Stimulated activated CD4-positive, alpha-beta T cell treated with anti-CD3 and anti-CD28 coated beads, TNF-alpha, amount 100 ng/mL, for 48 hours (primary cell): Measurements from ENCODE around the gene ERF.
A peak's percentile ranks its signal among the peaks of the same experiment; 100 is the strongest.
"Not testable (repeated sequence)": the region's sequence is repeated elsewhere in the genome, so short reads cannot be mapped to it uniquely, and the experiment has no call there.

Experiments
- DNase-seq, 3 donors: peaks; one replicate each; pipeline ENCODE4 v3.0.0-alpha.2; 2020; ENCODE audit warnings: low read depth in 3 of 3

The ERF gene

DNA sequence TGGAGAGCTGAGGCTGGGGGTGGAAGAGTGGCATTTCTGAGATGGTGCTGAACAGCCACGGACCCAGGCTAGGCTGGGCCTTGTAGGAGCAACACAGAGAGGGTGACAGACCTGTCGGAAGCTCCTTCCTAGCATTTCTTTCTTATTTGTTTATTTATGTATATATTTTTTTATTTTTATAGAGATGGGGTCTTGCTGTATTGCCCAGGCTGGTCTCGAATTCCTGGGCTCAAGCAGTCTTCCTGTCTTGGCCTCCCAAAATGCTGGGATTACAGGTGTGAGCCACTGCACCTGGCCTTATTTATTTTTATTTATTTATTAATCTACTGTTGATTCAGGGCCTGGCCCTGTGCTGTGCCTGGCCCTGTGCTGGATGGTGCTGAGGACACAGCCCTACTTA lies 20.6 kb upstream of the ERF start:
- no peak for DNase-seq

DNA sequence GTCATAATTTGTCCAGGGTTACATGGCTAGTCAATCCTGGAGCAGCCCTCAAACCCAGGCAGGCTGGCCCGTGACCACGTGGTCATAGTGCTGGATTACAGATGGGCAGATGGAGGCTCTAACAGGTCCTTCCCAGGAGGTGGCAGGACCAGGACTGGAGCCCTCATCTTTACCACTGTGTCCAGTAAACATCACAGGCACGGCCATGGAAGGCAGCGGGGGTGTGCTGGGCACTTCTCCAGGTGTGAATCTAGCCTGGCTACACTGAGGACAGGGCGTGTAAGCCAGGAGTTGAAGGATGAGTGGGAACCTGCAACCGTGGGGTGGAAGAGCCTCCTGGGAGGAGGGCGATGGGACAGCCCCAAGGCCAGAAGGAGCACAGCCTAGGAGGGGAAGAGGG lies 20.2 kb upstream of the ERF start:
- DNase-seq = no peak

DNA sequence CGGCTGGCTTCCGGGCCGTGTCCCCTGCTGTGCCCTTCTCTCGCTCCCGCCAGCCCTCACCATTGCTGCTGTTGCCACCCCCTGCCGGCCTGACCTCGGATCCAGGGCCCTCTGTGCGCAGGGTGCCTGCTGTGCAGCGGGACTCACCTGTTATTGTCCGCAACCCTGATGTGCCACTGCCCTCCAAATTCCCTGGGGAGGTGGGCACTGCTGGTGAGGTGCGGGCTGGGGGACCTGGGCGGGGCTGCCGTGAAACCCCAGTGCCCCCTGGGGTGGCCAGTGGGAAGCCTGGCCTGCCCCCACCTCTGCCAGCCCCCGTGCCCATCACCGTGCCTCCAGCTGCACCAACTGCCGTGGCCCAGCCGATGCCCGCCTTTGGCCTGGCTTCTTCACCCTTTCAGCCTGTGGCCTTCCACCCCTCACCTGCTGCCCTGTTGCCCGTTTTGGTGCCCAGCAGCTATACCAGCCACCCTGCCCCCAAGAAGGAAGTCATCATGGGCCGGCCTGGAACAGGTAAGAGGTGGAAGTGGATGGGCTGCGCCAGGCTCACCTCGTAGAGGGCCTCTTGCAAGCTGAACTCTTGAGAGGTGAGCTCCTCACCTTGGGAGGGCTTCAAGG lies 19.2 kb upstream of the ERF start:
- DNase-seq = no peak

DNA sequence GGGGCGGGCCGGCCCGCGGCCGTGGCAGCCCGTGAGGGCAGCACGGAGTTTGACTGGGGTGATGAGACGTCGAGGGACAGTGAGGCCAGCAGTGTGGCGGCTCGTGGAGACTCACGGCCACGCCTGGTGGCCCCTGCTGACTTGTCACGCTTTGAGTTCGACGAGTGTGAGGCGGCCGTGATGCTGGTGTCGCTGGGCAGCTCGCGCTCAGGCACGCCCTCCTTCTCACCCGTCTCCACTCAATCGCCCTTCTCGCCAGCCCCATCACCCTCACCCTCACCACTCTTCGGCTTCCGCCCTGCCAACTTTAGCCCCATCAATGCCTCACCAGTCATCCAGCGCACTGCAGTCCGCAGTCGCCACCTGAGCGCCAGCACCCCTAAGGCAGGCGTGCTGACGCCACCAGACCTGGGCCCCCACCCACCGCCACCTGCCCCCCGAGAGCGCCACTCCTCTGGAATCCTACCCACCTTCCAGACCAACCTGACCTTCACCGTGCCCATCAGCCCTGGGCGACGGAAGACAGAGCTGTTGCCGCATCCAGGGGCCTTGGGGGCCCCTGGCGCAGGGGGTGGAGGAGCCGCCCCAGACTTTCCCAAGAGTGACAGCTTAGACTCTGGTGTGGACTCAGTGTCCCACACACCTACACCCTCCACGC lies 18.6 kb upstream of the ERF start:
- DNase-seq = no peak

DNA sequence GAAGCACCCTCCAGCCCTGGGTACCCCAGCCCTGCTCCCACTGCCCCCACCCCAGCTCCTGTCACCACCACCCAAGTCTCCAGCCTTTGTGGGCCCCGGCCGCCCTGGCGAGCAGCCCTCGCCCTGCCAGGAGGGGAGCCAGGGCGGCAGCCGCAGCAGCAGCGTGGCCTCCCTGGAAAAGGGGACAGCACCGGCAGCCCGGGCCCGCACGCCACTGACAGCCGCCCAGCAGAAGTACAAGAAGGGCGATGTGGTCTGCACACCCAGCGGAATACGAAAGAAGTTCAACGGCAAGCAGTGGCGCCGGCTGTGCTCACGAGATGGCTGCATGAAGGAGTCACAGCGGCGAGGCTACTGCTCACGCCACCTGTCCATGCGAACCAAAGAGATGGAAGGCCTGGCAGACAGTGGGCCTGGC lies 18.1 kb upstream of the ERF start:
- DNase-seq = no peak

DNA sequence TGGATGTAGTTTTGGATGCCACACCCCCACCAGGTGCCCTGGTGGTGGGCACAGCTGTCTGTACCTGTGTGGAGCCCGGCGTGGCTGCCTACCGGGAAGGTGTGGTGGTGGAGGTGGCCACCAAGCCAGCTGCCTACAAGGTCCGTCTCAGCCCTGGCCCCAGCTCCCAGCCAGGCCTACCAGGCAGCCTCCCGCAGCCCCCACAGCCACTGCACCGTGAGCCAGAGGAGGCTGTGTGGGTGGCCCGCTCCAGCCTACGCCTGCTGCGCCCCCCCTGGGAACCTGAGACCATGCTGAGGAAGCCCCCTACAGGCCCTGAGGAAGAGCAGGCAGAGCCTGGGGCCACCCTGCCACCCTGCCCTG lies 17.6 kb upstream of the ERF start:
- DNase-seq = no peak

DNA sequence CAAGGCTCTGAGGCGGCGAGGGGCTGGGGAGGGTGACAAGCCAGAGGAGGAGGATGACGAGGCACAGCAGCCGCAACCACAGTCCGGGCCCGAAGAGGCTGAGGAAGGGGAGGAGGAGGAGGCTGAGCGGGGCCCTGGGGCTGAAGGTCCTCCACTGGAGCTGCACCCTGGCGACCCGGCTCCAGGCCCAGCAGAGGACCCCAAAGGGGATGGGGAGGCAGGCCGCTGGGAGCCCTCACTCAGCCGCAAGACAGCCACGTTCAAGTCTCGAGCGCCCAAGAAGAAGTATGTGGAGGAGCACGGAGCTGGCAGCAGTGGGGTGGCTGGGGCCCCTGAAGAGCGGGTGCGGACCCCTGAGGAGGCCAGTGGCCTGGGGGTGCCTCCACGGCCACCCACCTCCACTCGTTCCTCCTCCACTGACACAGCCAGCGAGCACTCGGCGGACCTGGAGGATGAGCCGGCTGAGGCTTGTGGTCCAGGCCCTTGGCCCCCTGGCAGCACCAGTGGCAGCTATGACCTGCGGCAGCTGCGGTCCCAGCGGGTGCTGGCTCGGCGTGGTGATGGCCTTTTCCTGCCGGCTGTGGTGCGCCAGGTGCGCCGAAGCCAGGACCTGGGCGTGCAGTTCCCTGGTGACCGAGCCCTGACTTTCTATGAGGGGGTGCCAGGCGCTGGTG lies 17.1 kb upstream of the ERF start:
- DNase-seq = no peak

DNA sequence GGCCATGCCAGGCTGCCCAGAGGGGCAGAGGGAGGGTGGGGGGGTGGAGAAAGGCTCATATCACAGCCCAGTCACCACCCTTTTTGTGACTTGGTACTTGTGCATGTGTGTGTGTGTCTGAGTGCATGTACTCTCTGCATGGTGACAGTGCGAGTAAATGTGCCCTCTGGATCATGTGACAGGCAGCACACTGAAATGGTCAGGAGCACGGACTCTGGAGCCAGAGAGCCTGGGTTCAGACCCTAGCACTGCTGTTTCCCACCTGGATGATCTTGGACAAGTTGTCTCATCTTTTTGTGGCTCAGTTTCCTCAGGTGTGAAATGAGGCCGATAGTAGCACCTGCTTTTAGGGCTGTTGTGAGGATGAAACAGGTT lies 16.1 kb upstream of the ERF start:
- no peak for DNase-seq

DNA sequence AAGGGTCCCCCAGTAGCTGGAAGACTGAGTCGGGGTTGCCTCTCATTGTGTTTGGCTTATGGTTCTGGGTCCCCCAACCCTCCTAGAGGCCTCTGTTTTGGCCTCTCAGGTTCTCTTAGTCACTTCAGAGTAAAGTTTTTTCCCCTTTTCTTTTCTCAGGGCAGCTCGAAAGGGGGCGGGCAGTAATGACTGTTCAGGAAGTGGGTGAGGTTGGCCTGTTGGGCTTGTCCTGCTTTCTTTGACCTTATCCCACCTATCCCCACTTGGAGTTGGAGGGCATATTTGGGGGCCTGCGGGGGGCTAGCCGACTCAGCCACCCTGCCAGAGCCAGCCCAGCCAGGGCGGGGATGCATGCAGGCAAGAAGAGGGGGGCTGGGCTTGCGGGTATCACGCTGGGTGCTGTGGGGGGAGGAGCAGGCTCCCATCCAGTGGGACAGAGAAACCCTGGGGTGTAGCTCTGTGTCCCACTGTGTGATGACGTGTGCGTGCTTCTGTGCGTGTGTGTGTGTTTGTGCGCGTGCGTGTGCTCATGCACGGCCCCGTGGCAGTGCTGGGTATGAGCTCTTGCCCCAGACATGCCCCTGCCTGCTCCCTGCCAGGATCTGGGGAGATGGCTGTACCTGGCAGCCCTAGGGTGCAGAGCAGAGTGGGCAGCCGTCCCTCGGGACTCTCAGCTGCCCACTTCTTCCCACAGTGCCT lies 15.6 kb upstream of the ERF start:
- peak in 2 of 3 donors; percentile 62 to 66 for DNase-seq

DNA sequence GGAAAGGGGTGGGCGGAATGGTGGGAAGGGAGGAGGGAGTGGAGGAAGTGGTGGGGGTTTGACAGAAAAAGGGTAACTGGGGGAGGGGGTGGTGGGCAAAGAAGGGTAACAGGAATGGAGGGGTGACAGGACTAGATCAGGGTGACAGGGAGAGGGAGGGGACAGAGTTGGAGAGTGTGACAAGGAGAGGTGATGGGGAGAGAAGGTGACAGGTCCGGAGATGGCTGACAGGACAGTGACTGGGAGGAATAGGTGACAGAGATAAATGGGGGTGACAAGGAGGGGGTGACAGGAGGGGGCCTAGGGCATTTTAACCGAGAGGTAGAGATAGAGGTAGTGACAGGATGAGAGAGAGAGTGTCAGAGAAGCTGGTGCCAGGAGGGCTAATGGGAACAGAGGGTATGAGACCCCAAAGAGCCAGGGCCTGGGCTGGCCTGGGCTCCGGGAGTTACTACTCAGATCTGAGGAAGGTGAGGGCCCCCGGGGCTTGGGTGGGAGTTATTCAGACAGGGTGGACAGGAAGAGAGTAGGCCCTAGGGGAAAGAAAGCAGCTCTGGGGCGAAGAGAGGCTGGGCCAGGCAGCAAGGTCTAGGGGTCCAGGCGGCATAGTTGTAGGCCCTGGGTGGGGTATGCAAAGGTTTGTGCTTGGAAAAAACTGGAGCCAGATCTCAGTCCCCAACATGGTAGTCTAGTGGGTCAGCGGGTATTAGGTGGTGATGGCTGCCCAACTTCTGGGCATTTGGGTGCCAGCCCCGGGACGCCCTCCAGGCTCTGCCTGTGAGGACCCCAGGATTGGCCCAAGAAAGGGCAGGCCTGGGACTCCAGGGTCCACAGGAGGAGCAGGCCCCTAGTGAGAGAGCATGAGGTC lies 14.8 kb upstream of the ERF start:
- no peak for DNase-seq

DNA sequence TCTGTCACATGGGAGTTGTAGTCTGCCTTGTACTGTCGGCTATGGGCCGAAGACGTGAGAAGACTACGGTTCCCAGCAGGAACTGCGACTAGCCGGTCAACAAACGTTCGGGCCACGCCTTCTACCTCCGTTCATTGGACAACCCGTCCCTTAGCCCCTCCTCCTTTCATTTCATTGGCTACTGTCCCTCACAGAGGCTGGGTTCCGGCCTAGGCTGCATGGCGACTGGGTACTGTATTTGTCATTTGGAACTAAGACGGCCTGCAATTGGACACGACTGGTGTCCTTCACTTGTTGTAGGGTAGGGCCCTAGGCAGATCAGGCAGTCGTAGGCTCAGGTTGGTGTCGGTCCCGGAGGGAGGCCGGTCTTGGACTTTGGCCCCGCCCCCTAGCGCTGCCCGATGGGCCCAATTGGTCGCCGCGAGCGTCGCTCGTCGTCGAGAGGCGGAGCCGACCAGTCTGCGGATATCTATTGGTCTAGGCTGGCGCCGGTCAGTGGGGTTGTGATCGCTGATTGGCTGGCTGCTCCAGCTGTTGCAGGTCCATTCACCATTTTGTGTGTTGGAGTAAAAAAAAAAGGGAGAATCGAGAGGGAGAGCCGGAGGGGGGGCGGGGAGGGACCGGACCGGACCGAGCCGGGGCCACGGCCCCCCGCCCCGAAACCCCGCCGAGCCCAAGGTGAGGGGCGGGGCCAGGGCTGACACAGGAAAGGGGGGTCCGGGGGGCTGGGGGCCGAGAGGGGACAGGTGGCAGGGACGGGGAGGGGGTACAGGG lies 14.0 kb upstream of the ERF start, which contains the start of gene CIC:
Gene CIC (plus strand): TSS at position 549 of the 774 bp plus-strand sequence. CDS start 2,532 bp downstream, outside the sequence.
- peak; percentile 97 to 99 (median 97) for DNase-seq

DNA sequence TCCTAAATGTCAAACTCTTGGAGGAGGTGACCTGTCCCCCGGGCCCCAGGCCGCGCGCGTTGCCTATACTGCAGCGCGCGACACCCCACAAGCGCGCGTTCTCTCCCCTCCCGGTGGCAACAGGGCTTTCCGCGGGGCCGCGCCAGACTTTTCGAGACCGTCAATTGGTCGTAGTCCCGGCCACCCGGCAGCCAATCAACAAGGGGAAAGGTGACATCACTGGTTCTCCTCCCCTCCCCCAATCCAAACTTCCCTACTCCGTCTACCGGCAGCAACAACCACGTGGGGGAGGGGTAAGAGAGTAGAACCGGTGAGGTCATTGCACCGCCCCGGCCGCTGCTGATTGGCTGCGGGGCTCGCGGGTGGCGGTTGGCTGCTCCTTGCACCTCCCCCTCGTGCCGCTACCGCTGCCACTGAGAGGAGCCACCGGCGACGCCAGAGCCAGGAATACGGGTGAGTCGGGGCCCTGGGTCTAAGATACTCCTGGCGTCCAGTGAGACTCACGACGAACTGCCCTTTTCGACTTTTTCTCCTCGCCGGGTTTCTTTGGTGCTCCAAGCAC lies 13.3 kb upstream of the ERF start:
- peak; percentile 96 to 99 (median 98) for DNase-seq

DNA sequence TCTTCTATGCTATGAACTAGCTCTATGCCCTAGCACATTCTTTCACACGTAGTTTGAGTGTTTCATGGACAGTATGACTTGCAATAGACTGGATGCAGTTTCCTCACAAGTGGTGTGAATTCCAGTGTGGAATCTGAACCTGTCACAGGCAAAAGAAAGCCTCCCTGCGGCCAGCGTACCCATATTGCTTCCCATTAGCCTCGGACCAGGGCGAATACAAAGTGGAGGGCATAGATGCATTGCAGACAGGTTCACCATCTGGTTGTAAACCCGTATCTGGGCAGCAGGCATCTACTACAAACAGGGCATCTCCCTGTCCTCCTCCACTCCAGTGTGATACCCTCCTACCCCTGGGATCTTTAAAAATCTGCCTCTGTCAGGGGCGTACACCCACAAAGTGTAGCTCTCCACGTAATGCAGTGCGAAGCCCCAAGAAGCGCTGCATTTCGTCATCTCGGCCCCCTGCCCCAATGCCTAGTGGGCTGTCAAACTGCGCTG lies 12.8 kb upstream of the ERF start:
- no peak for DNase-seq

DNA sequence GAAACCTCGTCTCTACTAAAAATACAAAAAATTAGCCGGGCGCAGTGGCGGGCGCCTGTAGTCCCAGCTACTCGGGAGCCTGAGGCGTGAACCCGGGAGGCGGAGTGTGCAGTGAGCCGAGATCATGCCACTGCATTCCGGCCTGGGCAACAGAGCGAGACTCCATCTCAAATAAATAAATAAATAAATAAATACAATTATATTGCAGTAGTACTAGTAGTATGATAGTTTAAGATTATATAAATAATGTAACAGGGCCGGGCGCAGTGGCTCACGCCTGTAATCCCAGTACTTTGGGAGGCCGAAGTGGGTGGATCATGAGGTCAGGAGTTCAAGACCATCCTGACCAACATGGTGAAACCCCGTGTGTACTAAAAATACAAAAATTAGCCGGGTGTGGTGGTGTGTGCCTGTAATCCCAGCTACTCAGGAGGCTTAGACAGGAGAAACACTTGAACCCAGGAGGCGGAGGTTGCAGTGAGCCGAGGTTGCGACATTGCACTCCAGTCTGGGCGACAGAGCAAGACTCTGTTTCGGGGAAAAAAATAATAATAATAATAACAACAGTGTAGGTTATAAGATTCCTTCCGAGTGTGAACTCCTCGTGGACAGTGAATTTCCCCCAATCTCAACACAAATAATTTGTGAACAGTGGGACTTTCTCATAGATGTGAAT lies 12.1 kb upstream of the ERF start:
- not testable (repeated sequence) for DNase-seq

DNA sequence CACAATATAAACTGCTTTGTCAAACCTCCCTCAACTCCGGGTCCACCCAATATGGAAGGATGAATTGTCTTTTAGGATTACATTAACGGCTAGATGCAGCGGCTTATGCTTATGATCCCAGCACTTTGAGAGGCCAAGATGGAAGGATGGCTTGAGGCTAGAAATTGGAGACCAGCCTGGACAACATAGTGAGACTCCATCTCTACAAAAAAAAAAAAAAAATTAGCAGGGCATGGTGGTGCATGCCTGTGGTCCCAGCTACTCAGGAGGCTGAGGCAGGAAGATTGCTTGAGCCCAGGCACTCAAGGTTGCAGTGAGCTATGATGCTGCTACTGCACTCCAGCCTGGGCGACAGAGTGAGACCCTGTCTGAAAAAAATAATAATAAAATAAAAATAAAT lies 11.2 kb upstream of the ERF start:
- not testable (repeated sequence) for DNase-seq

DNA sequence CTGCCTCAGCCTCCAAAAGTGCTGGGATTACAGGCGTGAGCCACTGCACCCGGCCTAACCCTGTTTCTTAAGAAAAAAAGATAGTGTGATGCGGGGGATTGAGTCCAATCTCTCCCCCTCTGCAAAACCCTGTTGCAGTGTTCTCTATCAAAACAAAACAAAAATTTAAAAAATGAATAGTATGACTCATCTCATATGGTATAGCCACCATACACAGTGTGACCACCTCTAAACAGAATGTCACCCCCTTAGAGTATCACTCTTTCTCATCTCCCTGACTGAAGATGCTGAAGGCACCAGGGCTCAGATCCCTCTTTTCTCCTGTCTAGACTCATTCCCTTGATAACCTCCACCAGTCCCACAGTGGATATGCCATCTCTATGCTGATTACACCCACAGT lies 6.8 kb upstream of the ERF start:
- DNase-seq = no peak

DNA sequence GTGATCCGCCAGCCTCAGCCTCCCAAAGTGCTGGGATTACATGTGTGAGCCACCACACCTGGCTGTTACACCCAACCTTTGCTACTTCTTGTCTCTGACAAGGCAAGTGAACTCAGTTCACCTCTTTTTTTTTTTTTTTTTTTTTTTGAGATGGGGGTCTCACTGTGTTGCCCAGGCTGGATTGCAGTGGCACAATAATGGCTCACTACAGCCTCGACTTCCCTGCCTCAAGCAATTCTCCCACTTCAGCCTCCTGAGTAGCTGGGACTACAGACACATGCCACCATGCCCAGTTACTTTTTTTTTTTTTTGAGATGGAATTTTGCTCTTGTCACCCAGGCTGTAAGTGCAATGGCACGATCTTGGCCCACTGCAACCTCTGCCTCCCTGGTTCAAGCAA lies 2.9 kb upstream of the ERF start:
- not testable (repeated sequence) for DNase-seq

DNA sequence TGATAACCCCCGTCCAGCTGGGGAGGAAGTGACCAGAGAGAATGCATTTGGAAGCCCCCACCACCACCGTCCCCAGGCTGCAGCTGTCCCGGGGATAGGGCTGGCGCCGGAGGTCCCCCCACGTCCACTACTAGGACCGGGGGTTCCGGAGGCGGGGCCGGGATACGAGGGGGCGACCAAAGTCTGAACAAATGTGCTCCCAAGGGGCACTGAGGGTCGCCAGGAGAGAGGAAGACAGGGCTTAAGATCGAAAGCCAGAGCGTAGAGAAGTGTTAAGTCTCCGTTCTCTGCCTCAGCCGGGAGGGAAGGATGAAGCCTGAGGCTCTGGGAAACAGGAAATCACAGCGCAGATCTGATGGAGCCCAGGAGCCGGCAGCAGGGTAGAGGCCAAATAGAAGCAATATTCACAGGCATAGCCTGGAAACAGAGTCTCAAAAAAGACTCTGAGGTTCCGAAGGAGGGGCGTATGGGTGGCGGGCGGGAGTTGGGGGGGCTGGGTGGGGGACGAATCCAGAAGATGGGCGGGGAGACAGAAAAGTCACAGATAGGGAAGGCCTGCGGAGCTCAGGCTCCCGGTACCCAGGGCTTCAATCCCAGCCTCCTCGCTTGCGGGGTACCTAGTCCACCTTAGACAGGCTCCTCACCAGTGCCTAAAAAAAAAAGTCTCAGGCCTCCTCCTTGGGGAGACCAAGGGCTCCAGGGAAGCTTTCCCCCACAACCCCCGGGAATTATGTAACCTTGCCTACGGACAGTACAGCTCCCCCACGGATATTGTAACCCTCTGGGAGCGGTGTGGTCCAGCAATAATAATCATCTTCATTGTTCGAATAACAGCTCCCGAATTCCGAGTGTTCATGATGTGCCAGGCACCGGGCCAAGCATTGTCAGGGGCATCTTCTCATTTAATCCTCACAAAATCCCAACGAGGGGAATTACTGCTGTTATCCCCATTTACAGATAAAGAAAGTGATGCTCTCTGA lies 1.1 kb upstream of the ERF start:
- DNase-seq = no peak
